ENCODE data around the gene MLIP. TPM values are rescaled to one million over a fixed set of nuclear protein-coding genes. Genes with fewer than 3 reads are reported as not detected.
A peak's percentile ranks its signal among the peaks of the same experiment; 100 is the strongest.
"Not testable (repeated sequence)": the region's sequence is repeated elsewhere in the genome, so short reads cannot be mapped to it uniquely, and the experiment has no call there.

The MLIP gene
- total RNA-seq, 1 donor from 2014 or later, result 0.20 TPM

- DNase-seq (ENCODE audit: low spot score), result no peak
Measured at GRCh38 chr6:54222217-54222616, 111.0 kb downstream of the MLIP start.

DNA sequence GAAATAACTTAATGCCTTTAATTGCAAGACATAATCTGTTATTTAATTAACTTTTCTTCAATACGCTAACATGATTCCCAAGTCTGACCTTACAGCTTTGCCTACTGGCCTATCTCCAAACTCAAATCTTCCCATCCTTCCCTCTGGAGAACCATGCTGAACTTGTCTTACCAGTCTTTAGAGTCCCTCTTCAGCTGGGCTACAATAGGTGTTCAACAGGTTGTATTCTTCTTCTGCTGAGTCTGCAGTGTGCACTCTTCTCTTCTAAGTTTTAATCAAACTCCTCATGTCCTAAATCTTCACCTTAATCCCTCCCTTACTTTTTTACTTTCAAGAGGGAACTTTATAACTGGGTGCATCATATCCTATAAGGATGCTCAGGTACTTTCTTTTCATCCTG, 121.5 kb downstream of the MLIP start:
- DNase-seq (ENCODE audit: low spot score), result no peak

DNA sequence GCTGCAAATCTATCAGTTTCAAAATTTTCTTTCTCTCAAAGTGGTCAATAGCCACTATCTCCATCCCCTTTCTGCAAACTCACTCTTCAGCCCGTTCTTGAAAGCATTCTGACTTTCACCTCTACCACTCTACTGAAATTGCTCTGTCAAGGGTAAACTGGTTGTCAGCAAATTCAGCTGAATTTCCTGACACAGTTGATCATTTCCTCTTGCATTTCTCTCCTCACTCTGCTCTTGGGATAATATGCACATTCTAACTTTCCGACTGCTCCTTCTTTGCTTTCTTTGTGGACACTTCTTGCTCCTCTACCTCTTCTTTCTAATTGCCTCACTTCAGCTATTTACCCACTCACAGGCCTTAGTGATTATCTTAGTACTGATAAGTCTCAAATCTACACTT, 123.3 kb downstream of the MLIP start:
- no peak for DNase-seq (ENCODE audit: low spot score)

GRCh38 chr6:54236984-54237383, 125.7 kb downstream of the MLIP start:
- DNase-seq (ENCODE audit: low spot score), result no peak

DNA sequence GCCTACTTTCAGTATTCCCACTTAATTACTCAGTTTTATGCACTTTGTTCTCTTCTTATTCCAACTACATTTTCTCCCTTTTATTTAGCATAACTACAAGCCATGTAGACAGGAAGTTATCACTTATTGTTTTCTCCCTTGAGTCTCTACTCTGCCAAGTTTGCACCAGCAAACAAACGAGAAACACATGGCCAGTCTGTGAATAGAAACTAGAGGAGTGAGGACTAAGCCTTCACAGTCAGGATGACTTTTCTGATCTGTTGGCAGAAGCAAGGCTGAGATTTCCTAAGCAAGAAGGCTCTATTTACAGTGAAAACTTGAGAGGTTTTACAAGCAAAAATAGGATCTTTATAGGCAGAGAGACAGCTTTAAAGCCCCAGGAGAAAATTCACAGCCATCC, 127.2 kb downstream of the MLIP start:
- DNase-seq (ENCODE audit: low spot score), result no peak

GRCh38 chr6:54243699-54244098, 132.5 kb downstream of the MLIP start:
- DNase-seq (ENCODE audit: low spot score), result no peak

- no peak for DNase-seq (ENCODE audit: low spot score)
Measured at GRCh38 chr6:54244430-54244829, 133.2 kb downstream of the MLIP start.

GRCh38 chr6:54245265-54245664, 134.0 kb downstream of the MLIP start:
- DNase-seq (ENCODE audit: low spot score), result no peak

DNA sequence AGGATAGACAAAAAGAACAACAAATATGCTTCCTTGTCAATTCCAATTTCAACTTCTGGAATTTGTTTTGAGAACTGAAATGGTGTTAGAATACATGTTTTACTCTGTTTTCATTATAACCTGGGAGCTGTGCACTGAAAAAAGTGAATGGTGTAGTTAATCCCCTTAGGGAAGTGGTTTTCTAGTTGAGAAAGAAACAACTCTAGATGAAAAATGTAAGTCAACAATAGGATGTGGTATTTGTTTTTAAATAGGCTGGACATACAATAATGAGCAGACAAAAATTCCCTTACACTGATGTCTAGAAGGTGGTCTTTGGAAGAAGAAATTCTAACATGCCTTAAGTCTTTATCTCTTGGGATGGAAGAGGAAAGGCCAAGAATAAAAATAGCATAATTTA, 137.1 kb downstream of the MLIP start:
- DNase-seq (ENCODE audit: low spot score), result no peak

DNA sequence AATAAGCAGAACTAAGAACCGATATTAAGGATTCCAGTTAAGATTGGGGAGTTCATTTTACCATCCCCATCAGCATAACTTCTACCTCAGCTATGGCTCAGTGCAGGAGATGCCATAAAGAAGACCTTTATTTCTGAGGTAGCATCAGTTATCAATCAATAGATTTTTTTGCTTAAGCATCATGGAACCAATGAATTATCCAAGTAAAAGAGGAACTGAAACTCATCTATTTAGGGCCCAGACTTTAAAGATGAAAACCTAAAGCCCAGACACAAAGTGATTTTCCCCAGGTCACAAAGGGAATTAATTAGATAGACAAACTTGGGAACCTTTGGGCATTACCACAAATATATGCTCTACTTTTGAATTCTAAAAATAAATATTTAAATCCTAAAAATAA, 137.8 kb downstream of the MLIP start:
- DNase-seq (ENCODE audit: low spot score), result no peak

GRCh38 chr6:54249812-54250211, 138.6 kb downstream of the MLIP start:
- DNase-seq (ENCODE audit: low spot score), result not testable (repeated sequence)

GRCh38 chr6:54252496-54252895, 141.3 kb downstream of the MLIP start:
- DNase-seq (ENCODE audit: low spot score), result no peak

- no peak for DNase-seq (ENCODE audit: low spot score)
Measured at GRCh38 chr6:54252916-54253315, 141.7 kb downstream of the MLIP start.

DNA sequence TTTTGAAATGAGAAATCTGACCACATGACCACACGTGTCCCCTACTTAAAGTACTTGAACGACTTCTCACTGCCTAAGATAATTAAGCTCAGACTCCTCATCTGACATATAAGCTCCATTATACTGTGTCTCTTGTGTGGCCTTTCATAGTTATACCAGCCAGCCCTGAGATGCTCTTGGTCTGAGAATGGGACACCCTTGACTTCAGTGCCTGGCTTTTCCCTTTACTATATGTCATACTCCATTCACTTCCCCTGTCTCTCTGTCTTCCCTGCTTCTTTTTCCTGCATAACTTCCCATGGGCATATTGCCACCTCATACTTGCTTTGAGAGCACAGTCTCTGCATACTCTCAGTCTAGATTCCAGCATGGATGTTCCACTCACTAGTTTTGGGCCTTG, 143.6 kb downstream of the MLIP start:
- no peak for DNase-seq (ENCODE audit: low spot score)

- no peak for DNase-seq (ENCODE audit: low spot score)
Measured at GRCh38 chr6:54255886-54256285, 144.6 kb downstream of the MLIP start.

DNA sequence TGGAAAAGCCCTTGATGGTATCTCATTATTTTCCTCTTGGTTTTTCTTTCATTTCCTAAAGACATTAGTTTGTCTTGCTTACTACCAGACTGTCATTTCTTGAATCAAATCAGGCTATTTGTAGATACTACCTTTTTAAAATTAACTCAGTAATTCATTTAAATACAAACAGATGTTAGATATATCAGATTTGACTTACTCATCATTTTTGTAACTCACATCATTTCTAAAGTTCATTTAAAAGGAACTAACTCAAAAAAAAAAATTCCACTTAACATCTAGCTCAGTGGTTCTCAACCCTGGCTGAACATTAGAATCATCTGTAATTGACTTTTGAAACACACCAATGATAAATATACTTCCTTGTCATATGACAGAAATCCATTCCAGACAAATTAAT, 148.8 kb downstream of the MLIP start:
- DNase-seq (ENCODE audit: low spot score), result no peak

GRCh38 chr6:54262499-54262898, 151.3 kb downstream of the MLIP start:
- no peak for DNase-seq (ENCODE audit: low spot score)

- DNase-seq (ENCODE audit: low spot score), result no peak
Measured at GRCh38 chr6:54262971-54263370, 151.7 kb downstream of the MLIP start.

DNA sequence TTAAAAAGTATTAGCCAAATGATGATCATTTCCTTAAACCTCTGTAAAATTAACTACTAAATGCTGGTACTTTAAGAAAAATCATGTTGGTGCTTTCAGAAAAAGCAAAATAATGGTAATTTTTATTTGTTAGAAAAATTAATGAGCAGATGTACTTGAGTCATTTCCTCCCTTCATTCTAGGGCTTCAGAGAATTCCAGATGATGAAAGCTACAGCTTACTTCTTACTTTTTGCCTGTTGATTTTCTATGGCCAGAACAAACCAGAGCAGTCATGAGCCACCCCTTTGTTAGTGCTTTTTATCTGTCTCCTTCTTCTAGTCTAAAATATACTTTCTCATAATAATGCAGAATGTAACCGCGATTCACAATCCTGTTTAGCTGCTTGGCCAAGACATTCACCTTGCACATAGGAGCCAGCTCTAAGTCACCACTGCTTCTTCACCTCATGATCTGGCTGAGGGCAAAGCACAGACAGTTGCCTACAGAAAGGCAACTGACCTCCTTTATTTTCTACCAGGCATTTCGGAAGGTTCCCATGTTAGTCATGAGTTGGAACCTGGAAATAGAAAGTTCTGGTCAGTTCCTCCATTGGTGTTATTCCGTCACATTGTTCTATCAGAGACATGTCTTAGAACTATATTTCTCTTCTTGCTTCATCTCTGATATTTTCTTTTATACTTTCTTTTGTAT, 153.5 kb downstream of the MLIP start:
- no peak for DNase-seq (ENCODE audit: low spot score)

GRCh38 chr6:54266400-54266923, 155.2 kb downstream of the MLIP start:
- DNase-seq (ENCODE audit: low spot score), result no peak

GRCh38 chr6:54267798-54268197, 156.6 kb downstream of the MLIP start:
- DNase-seq (ENCODE audit: low spot score), result peak; percentile 32

- no peak for DNase-seq (ENCODE audit: low spot score)
Measured at GRCh38 chr6:54273214-54273820, 162.1 kb downstream of the MLIP start.

DNA sequence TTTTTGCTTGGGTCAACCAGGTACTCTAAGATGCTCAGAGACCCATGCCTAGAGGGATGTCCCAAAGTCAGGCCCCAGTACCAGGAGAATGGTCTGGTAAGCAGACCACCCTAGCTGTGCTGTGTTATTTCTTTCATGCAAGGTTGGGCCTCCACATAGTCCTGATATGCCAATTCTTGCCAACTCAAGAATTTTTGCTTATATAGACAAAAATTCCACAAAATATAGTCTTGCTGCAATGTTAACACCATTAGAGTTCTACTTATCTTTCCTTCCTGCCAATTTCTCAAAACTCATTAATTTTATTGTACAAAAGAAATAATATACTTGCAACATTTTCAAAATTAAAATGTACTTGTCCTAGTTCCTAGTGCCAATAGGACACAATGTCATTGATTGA, 163.1 kb downstream of the MLIP start:
- DNase-seq (ENCODE audit: low spot score), result no peak

DNA sequence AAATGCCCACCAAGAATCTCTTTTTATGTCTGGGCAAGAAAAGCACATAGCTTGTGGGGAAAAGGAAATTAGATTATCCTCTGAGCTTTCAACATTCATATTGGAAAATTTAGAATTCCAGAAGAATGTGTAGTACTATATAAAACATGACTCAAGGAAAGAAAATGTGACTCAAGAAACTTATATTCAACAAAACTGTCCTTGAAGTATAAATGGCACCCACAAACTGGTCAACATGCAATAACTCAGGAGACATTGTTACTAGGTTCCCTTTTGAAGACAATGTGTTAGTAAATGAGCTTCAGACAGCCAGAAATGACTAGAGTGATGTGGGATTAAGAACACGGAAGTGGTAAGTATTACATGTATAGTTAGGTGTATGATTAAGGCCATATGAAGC, 170.9 kb downstream of the MLIP start:
- no peak for DNase-seq (ENCODE audit: low spot score)

All from mucosa of gallbladder (tissue), 1 donor.